Iris pigment epithelial cell (primary cell): ENCODE measurements around the gene PITPNM3.

ENCODE experiments used
- DNase-seq: peaks from one replicate; pipeline ENCODE4 v3.0.0-alpha.2; 2011; ENCODE audit warnings: low read depth

Gene PITPNM3

GRCh38 chr17:6551869-6552531 is 4.4 kb downstream of the PITPNM3 start:
- DNase-seq, result no peak

GRCh38 chr17:6551356-6551755 is 5.0 kb downstream of the PITPNM3 start:
- DNase-seq, result no peak

DNA sequence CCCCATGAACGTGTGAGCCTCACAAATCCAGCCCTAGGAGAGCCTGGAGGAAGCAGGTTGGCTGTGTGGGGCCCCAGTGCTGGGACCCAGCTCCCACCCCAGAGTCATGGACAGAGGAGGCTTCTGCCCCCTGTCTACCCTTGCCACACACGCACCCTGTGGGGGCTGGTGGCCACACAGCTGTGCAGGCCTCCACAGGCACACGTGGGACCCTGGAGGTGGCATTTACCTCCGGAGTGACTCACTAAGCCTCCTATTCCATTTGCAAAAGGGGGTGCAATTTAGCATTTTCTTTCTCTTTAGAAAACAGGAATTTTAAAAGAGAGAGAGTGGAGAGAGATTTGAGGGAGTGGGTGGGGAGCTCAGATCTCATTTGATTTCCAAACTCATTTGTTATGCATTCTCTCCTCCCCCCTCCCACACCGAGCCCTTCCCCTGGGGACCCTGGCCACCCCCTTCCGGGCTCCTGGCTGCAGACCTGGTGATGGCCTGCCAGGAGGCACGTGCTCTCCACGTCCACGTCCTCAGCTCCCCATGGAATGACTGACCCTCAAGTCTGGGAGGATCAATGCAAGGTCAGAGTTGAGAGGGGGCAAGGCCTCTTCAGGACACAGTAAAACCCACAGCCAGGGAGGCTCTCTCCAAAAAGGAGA is 6.8 kb downstream of the PITPNM3 start:
- no peak for DNase-seq

DNA sequence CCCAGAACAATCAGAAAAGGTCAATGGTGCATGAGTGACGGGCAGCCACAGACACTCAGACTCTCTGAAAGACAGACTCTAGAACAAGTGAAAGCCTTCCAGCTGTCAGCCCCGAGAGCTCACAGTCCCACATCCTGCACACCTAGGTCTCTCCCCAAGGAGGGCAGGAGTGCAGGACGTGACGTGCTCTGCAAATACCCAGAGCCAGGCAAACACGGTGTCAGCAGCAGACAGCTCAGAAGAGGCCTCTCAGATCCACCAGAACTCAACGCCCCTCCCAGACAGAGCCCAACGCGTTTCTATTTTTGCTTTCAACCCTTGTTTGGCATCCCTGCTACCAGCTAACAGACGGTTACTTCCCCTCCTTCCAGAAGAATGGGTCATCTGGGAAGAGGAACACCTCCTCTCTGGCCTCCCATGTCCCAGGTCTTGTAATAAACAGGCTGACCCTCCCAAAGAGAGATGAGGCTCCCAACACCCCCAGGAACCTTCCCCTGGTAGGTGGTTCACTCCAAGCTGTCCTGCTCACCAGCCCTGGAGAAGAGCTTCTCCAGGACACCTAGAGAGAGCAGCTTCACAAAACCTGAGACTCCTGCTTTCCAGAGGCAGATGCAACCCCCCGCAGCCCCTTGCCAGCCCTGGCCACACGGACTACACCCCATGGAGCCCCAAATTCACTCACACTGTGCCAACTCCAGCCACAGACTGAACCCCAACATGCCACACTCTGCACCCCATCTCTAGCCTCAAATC is 7.6 kb downstream of the PITPNM3 start:
- DNase-seq, result no peak

DNA sequence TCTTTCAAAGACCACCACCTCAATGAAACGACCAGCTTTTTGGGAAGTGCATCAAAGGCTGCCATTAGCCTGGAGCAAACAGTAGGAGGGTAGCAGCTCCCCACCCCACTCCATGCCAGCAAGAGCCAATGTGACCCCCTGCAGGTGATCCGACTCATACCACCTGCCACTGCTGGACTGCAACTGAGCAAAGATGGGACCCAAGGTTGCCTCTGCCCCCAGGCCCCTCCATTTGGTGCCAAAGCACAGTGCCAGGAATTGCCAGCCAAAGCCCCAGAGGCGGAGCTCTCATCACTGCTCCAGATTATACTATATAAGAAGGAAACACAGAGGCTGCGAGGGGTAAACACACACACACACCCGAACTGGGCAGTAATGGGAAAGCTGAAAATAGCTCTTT is 8.3 kb downstream of the PITPNM3 start:
- DNase-seq, result no peak

- no peak for DNase-seq
Measured at GRCh38 chr17:6547336-6547735, 9.0 kb downstream of the PITPNM3 start.

- DNase-seq, result peak; percentile 81
Measured at GRCh38 chr17:6546069-6546718, 10.2 kb downstream of the PITPNM3 start.

GRCh38 chr17:6545291-6545690 is 11.1 kb downstream of the PITPNM3 start:
- DNase-seq, result no peak

GRCh38 chr17:6544011-6544370 is 12.4 kb downstream of the PITPNM3 start:
- no peak for DNase-seq

DNA sequence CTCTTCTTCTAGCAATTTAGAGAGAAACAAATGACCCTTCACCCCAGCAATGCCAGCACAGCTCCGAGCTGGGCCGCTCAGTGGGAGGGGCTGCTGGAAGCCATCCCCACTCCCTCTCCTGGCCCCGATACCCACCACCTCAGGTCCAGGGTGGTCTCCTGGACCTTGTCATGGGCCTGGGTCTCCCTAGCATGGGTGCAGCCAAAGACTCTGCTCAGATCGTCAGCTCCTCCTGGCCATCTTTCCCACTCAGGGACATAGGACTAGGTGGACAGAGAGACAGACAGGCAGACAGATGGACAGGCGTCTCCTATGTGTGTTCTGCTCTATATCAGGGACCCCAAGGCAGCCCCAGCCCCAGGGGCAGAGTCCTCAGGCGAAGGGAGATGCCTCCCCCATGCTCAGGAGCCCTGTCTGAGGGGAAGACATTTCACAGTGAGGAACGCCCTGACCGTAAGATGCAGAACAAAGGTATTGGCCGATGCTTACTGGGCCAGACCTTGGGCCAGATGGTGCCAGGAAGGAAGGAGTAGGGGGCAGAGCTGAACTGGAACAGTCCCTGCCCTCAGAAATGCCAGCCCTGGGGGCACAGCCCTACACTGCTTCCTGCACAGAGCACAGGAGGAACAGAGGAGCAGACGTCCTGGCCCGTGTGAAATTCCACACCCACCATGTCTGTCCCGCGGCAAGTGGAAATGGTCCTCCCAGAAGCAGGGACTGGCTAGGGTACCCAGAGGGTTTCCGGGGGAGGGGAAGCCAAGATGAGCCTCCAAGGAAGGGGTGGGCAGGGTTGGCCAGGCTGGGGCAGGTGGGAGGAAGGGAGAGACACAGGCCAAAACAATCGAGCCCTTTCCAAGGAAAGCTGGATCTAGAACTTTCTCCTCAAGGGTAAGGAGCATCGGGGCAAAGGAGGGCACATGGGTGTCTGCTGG is 13.0 kb downstream of the PITPNM3 start:
- no peak for DNase-seq

- no peak for DNase-seq
Measured at GRCh38 chr17:6542577-6542976, 13.8 kb downstream of the PITPNM3 start.

- no peak for DNase-seq
Measured at GRCh38 chr17:6541886-6542285, 14.5 kb downstream of the PITPNM3 start.

DNA sequence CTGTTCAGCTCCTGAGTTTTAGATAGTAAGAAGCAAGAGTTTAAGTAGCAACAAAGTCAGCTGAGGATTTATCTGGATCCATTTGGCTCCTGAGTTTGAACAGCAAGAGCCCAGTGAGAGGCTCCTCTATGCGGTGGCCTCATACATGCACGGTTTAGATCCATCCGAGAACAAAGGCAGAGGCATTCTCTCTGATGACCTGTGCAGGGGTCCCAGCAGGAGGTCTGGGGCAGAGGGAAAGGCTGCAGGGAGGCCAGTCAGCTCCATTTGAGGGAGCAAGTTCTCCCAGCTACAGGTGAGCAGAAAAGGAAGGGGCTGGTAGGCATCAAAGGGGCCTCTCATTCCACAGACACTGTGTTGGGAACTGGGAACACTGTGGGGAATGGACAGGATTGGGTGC is 16.5 kb downstream of the PITPNM3 start:
- DNase-seq, result no peak

GRCh38 chr17:6536566-6537065 is 19.7 kb downstream of the PITPNM3 start:
- no peak for DNase-seq

GRCh38 chr17:6536053-6536452 is 20.3 kb downstream of the PITPNM3 start:
- DNase-seq, result no peak

DNA sequence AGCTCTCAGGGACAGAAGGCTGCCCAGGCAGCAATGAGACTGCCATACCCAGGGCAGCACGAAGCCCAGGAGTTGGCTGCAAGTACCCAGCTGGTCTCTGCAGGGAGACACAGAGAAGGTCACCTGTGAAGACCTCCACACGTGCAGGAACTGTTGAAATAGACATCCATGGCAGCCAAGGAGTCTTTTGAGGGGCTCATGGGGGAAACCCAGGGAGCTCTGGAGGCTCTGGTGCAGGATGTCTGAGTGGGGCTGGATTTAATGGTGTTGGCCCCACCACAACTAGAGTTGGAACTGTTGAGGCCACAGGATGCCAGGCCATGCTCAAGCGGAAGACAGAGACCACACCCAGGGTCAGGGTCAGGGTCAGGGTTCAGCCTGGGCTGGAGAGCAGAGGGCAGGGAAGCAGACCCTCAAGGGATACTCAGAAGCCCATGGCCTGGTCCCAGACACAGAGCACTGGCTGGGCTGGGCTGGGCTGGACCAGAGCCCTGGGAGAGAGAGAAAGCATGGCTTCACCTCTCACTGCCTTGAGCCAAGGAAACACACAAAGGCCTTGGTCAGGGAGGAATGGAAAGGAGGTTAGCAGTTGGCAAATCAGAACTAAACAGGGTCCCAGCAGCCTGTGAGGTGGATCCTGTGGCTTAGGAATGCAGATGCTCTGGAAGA is 21.4 kb downstream of the PITPNM3 start:
- no peak for DNase-seq

DNA sequence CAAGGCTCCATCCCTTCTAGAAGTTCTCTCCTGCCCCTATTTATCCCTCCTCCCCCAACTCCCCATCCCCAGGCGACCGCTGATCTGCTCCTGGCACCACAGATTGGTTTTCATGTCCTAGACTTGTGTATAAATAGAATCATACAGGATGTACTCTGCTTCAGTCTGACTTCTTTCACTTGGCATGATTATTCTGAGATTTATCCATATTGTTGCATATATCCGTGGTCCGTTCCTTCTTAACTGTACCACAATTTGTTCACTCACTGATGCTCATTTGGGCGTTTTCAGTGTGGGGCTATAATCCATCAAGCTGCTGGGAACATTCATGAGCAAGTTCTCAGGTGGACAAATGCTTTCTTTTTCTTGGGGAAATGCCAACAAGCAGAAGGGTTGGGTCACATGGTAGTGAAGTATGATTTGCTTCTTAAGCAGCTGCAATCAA is 23.9 kb downstream of the PITPNM3 start:
- DNase-seq, result no peak

- no peak for DNase-seq
Measured at GRCh38 chr17:6531575-6531974, 24.8 kb downstream of the PITPNM3 start.

DNA sequence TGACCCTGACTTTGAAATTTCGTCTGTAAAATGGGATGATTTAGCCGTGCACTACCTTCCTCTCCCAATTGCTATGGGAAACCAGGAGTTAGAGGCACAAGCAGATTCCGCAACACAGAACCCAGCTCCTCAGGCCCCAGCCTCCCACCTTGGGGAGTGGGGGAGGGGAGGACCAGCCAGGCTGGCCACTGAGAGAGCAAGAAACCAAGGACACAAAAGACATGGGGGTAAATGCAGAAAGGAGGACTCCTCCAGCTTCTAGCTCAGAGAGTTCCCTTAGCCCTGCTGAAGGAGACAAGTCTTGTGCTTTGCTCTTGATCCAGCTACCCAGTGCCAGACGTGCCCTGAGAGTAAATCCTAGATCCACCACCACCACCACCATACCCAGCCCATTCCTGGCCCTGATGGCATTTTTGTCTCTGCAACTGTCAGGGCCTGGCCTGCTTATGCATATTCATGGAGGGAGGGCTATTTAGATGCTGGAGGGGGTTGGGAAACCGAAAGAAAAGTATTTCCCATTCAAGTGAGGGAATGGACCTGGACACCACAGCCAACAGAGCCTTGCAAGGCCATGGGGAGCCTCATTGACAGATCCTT is 25.9 kb downstream of the PITPNM3 start:
- no peak for DNase-seq

DNA sequence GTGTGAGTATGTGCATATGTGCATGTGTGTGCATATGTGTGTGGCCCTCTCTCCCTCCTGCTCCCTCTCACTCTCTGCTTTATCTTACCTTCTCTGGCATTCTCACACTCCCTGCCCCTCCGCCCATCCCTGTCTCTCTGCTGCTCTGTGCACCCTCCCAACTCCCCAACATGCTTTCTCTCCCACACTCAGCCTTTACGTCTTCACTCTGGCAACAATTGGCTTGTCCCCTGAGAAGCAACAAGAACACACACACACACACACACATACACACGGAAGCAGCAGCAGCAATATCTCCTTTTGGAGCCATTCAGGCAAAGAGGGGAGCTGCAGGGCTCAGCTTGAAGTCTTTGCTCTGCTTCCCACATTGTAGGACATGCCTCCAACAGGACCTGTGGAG is 27.8 kb downstream of the PITPNM3 start:
- no peak for DNase-seq
